HepG2 (cell line): ENCODE measurements around the gene WDR76. TPM values are rescaled to one million over a fixed set of nuclear protein-coding genes. Genes with fewer than 3 reads are reported as not detected.

Source experiments
- AGO1 ChIP-seq: fragments of 200-400 bp; formaldehyde crosslinking; IDR thresholded peaks from 2 replicates; pipeline ENCODE4 v1.6.1; 2017; ENCODE audit warnings: mild to moderate bottlenecking, low read depth, low read length, moderate library complexity; ENCODE audit not compliant: poor library complexity, severe bottlenecking
- CSRNP2 ChIP-seq: sonication (generic); formaldehyde crosslinking; conservative IDR thresholded peaks from 2 replicates; pipeline ENCODE4 v1.8.0; 2022; ENCODE audit warnings: low read depth, missing genetic modification reagents
- CTCF ChIP-seq: sonication (generic); formaldehyde crosslinking; IDR thresholded peaks from 2 replicates; pipeline ENCODE4 v1.5.0; 2020; ENCODE audit warnings: mild to moderate bottlenecking, missing genetic modification reagents, moderate library complexity
- FUBP1 ChIP-seq: sonication (generic); formaldehyde crosslinking; IDR thresholded peaks from 2 replicates; pipeline ENCODE4 v1.5.1; 2020; ENCODE audit warnings: missing genetic modification reagents, mild to moderate bottlenecking, borderline replicate concordance
- HDAC2 ChIP-seq: sonication (generic); formaldehyde crosslinking; IDR thresholded peaks from 2 replicates; pipeline ENCODE4 v1.4.0; 2020; ENCODE audit warnings: missing genetic modification reagents
- MAF1 ChIP-seq: sonication (generic); formaldehyde crosslinking; IDR thresholded peaks from 2 replicates; pipeline ENCODE4 v1.5.0; 2020; ENCODE audit warnings: missing genetic modification reagents, borderline replicate concordance
- MXI1 ChIP-seq: IDR thresholded peaks from 3 replicates; pipeline ENCODE4 v1.6.1; 2012; ENCODE audit warnings: low read depth, low read length, inconsistent platforms, borderline replicate concordance
- PHF8 ChIP-seq: sonication (generic); formaldehyde crosslinking; IDR thresholded peaks from 2 replicates; pipeline ENCODE4 v1.5.0; 2020; ENCODE audit warnings: missing genetic modification reagents
- PRDM4 ChIP-seq: sonication (generic); formaldehyde crosslinking; IDR thresholded peaks from 2 replicates; pipeline ENCODE4 v1.9.0; 2021; ENCODE audit warnings: missing genetic modification reagents, borderline replicate concordance
- RNF2 ChIP-seq: fragments of 450-650 bp; conservative IDR thresholded peaks from 2 replicates; pipeline ENCODE4 v1.6.1; 2016; ENCODE audit warnings: low read depth
- SNAI1 ChIP-seq: sonication (generic); formaldehyde crosslinking; IDR thresholded peaks from 2 replicates; pipeline ENCODE4 v1.5.0; 2020; ENCODE audit warnings: mild to moderate bottlenecking, missing genetic modification reagents, borderline replicate concordance
- TAF15 ChIP-seq: fragments of 200-400 bp; formaldehyde crosslinking; IDR thresholded peaks from one replicate; pipeline ENCODE4 v1.6.1; 2018; ENCODE audit warnings: mild to moderate bottlenecking, low read depth, low read length; ENCODE audit not compliant: poor library complexity, severe bottlenecking
- TGIF2 ChIP-seq: IDR thresholded peaks from 2 replicates; pipeline ENCODE4 v1.6.1; 2016; ENCODE audit warnings: control low read depth, missing compliant biosample characterization
- TP53 ChIP-seq: sonication (generic); formaldehyde crosslinking; conservative IDR thresholded peaks from 2 replicates; pipeline ENCODE4 v1.4.0; 2020; ENCODE audit warnings: missing genetic modification reagents
- ZBTB14 ChIP-seq: sonication (generic); formaldehyde crosslinking; IDR thresholded peaks from 2 replicates; pipeline ENCODE4 v1.4.0; 2020; ENCODE audit warnings: missing genetic modification reagents
- ZNF562 ChIP-seq: sonication (generic); formaldehyde crosslinking; IDR thresholded peaks from 2 replicates; pipeline ENCODE4 v1.8.0; 2022; ENCODE audit warnings: missing genetic modification reagents, borderline replicate concordance
- ZNF800 ChIP-seq: sonication (generic); formaldehyde crosslinking; IDR thresholded peaks from 2 replicates; pipeline ENCODE4 v1.4.0; 2020; ENCODE audit warnings: missing genetic modification reagents
- polyA plus RNA-seq, 8 experiments: library from polyadenylated mRNA; depleted of rRNA in 3 of 8; stranded (reverse) in 7 of 8; unstranded in 1 of 8; fragments of >200 nt; fragmentation: Illumina TruSeq in 4 of 8; extraction: Trizol in 4 of 8; gene quantifications; 2 replicates each; pipeline versions ENCODE4 v1.2.1 to v1.2.3, GENCODE V29; 2011 to 2016; ENCODE audit warnings: low read depth in 4 of 8, missing spikeins in 1 of 8, mixed read lengths in 1 of 8; ENCODE audit not compliant: insufficient read depth in 1 of 8
- total RNA-seq, 5 experiments: library from RNA; depleted of rRNA; stranded (reverse); fragments of >200 nt; fragmentation: Illumina TruSeq; extraction: Trizol; gene quantifications; 2 replicates each; pipeline ENCODE4 v1.2.3, GENCODE V29; 2016; ENCODE audit warnings: low read depth in 1 of 5

WDR76 gene
- total and polyA plus RNA-seq, 2 of the 13 experiments (the other 11 are each of a cell fraction or from before 2014, with no cell fraction given), result 1.1 to 9.7 TPM

- TF ChIP-seq TAF15, result no peak
- no peak for TF ChIP-seq RNF2
- TF ChIP-seq AGO1, result peak; percentile 95
- peak; percentile 81 for TF ChIP-seq PHF8
- no peak; the same call in 1 of the 2 replicates for TF ChIP-seq TGIF2 (CRISPR knock-in tag)
- no peak for TF ChIP-seq FUBP1 (CRISPR knock-in tag)
- no peak for TF ChIP-seq TP53 (CRISPR knock-in tag)
- no peak for TF ChIP-seq HDAC2 (CRISPR knock-in tag)
- TF ChIP-seq MXI1, result peak; percentile 91; the same call in 1 of the 3 replicates
- no peak for TF ChIP-seq CSRNP2
- TF ChIP-seq ZBTB14 (CRISPR knock-in tag), result no peak
- no peak for TF ChIP-seq MAF1 (CRISPR knock-in tag)
- TF ChIP-seq SNAI1 (CRISPR knock-in tag), result peak; percentile 83; the same call in 1 of the 2 replicates
- no peak for TF ChIP-seq CTCF (CRISPR knock-in tag)
- TF ChIP-seq ZNF562 (CRISPR knock-in tag), result no peak
- no peak for TF ChIP-seq PRDM4 (CRISPR knock-in tag)
- TF ChIP-seq ZNF800 (CRISPR knock-in tag), result no peak
Measured at GRCh38 chr15:43800286-43801141, 26.3 kb upstream of the WDR76 start, which contains the start of gene HYPK (continued).
